AG04449 (cell line): ENCODE measurements around the gene PPP2R5C.

Experiments
- CTCF ChIA-PET: fragments of 350-600 bp; formaldehyde crosslinking; extraction: SDS; loops from one replicate; lab custom pipeline; 2021; ENCODE audit warnings: antibody characterized with exemption; lab: Yijun Ruan, JAX
- POLR2A ChIA-PET: fragments of 400-600, 350-600 bp; formaldehyde crosslinking; extraction: SDS; loops from one replicate; lab custom pipeline; 2020; ENCODE audit warnings: antibody characterized with exemption, inconsistent platforms; lab: Yijun Ruan, JAX
- DNase-seq: peaks from one replicate; pipeline ENCODE4 v3.0.0-alpha.2; 2010; ENCODE audit warnings: low read depth, low spot score
- H3K4me3 ChIP-seq: 2 replicates; pipeline ENCODE4 v1.5.1; 2011; ENCODE audit warnings: low read depth, mild to moderate bottlenecking, control low read depth, low read length
- CTCF ChIP-seq: IDR thresholded peaks from one replicate; pipeline ENCODE4 v1.5.1; 2011; ENCODE audit warnings: mild to moderate bottlenecking, moderate library complexity, low read length, control low read depth, inconsistent platforms; ENCODE audit not compliant: insufficient read depth; ENCODE audit errors: missing control alignments

PPP2R5C gene

DNA sequence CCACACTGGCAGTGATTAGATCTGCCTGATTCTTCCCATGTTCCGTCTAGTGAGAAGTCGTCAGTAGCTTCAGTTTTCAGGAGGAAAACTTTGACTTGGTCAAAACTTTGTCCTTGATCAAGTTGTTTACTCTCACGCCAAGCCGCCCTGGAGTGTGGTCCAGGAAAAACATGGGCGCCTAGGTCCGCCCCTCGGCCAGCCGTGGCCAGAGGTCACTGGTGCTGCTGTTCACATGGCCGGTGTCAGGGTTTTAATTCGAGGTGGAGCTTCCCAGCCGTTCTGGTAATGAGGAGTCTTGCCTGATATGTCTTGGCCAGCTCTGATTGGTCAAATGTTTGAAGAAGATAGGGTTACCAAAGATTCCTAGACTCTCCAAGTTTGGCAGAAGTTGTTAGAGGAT is 71.5 kb downstream of the PPP2R5C start:
- no peak for DNase-seq
- no peak for TF ChIP-seq CTCF
- no peak overlapping the region for H3K4me3 ChIP-seq
- ChIA-PET POLR2A (no interaction called here), CTCF (no interaction called here)

DNA sequence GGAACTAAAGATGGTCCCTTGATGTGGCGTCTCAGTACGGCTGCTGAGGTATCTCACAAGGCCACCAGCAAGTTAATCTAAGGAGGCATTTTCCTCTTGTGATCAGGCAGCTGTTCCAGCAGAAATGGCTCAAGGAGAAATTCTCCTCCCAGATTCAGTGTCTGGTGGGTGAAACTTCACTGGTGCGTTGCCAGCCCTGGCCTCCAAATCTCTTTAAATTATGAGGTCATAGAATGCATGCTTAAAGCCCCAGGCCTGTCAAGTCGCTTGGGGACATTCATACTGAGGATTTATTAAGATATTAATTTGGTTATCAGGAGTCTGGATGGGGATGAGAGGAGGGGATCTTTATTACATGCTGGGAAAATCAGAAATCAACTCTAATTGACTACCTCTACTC is 72.9 kb downstream of the PPP2R5C start:
- ChIA-PET CTCF (interaction anchor here (0.7 kb wide), 1 partner anchor 55 kb away, joined by 3 read pairs; no protein-coding TSS in a partner anchor), POLR2A (no interaction called here)
- TF ChIP-seq CTCF: no peak
- no peak overlapping the region for H3K4me3 ChIP-seq
- no peak for DNase-seq

GRCh38 chr14:101834800-101835547 is 73.5 kb downstream of the PPP2R5C start:
- TF ChIP-seq CTCF: no peak
- ChIA-PET POLR2A (no interaction called here), CTCF (interaction anchor here (0.6 to 0.7 kb wide), 2 partner anchors 55 to 58 kb away, joined by 3 read pairs; no protein-coding TSS in a partner anchor)
- DNase-seq: no peak
- no peak overlapping the region for H3K4me3 ChIP-seq

GRCh38 chr14:101835566-101835965 is 74.1 kb downstream of the PPP2R5C start:
- no peak for TF ChIP-seq CTCF
- POLR2A ChIA-PET: no interaction called here
- DNase-seq: no peak
- CTCF ChIA-PET: interaction anchor here (0.6 to 1.1 kb wide), 2 partner anchors 59 to 65 kb away, joined by 3 to 5 read pairs; no protein-coding TSS in a partner anchor
- no peak overlapping the region for H3K4me3 ChIP-seq

GRCh38 chr14:101836135-101836534 is 74.6 kb downstream of the PPP2R5C start:
- TF ChIP-seq CTCF: no peak
- no peak overlapping the region for H3K4me3 ChIP-seq
- CTCF ChIA-PET: interaction anchor here (0.6 to 1.1 kb wide), 2 partner anchors 65 to 481 kb away, joined by 3 to 5 read pairs; no protein-coding TSS in a partner anchor
- POLR2A ChIA-PET: no interaction called here
- no peak for DNase-seq

GRCh38 chr14:101838476-101838875 is 77.0 kb downstream of the PPP2R5C start:
- no peak for DNase-seq
- ChIA-PET POLR2A (no interaction called here), CTCF (no interaction called here)
- TF ChIP-seq CTCF: no peak
- H3K4me3 ChIP-seq: no peak overlapping the region
